Mesenchymal stem cell (in vitro differentiated cells and primary cell): Measurements from ENCODE around the gene DPP6.

ENCODE experiments used
- DNase-seq: peaks from one replicate; pipeline ENCODE4 v3.0.0-alpha.2; 2013
- H2AFZ ChIP-seq: one replicate; pipeline ENCODE4 v1.6.1; 2013; ENCODE audit warnings: low read depth, mild to moderate bottlenecking, control low read depth, inconsistent platforms, low read length, moderate library complexity
- H2AK5ac ChIP-seq: 2 replicates; pipeline ENCODE4 v1.6.1; 2013; ENCODE audit warnings: low read length, moderate library complexity, mild to moderate bottlenecking, inconsistent platforms; ENCODE audit not compliant: severe bottlenecking
- H2BK120ac ChIP-seq: one replicate; pipeline ENCODE4 v1.6.1; 2013; ENCODE audit warnings: low read depth, mild to moderate bottlenecking, inconsistent platforms, low read length, moderate library complexity
- H2BK12ac ChIP-seq, 2 experiments: one replicate each; pipeline ENCODE4 v1.6.1; 2013; ENCODE audit warnings: inconsistent platforms in 2 of 2, low read length in 2 of 2, mild to moderate bottlenecking in 2 of 2, moderate library complexity in 2 of 2, control low read depth in 1 of 2
- H2BK15ac ChIP-seq: one replicate; pipeline ENCODE4 v1.6.1; 2013; ENCODE audit warnings: mild to moderate bottlenecking, low read depth, inconsistent platforms; ENCODE audit not compliant: poor library complexity, severe bottlenecking
- H2BK5ac ChIP-seq: 2 replicates; pipeline ENCODE4 v1.6.1; 2013; ENCODE audit warnings: low read depth, mild to moderate bottlenecking, low read length, control low read depth, inconsistent platforms; ENCODE audit not compliant: poor library complexity, severe bottlenecking
- H3K14ac ChIP-seq, 2 experiments: one replicate each; pipeline ENCODE4 v1.6.1; 2013; ENCODE audit warnings: inconsistent platforms in 2 of 2, low read length in 2 of 2, control low read depth in 1 of 2, mild to moderate bottlenecking in 1 of 2, moderate library complexity in 1 of 2
- H3K18ac ChIP-seq, 2 experiments: one replicate each; pipeline ENCODE4 v1.6.1; 2013; ENCODE audit warnings: inconsistent platforms in 2 of 2, low read length in 2 of 2, control low read depth in 1 of 2, low read depth in 1 of 2, mild to moderate bottlenecking in 1 of 2
- H3K23ac ChIP-seq, 2 experiments: one replicate each; pipeline ENCODE4 v1.6.1; 2013; ENCODE audit warnings: inconsistent platforms in 2 of 2, low read length in 2 of 2, mild to moderate bottlenecking in 2 of 2, moderate library complexity in 2 of 2, control low read depth in 1 of 2
- H3K27ac ChIP-seq: 2 replicates; pipeline ENCODE4 v1.5.1; 2013; ENCODE audit warnings: mild to moderate bottlenecking, moderate library complexity, low read length, control low read depth, inconsistent platforms; ENCODE audit not compliant: poor library complexity, severe bottlenecking
- H3K27me3 ChIP-seq, 2 experiments: 2 replicates each; pipeline versions ENCODE4 v1.6.1 to v1.7.0; 2013; ENCODE audit warnings: low read length in 2 of 2, mild to moderate bottlenecking in 2 of 2, moderate library complexity in 2 of 2, control low read depth in 1 of 2, inconsistent platforms in 1 of 2; ENCODE audit not compliant: control insufficient read depth in 1 of 2, insufficient read depth in 1 of 2
- H3K36me3 ChIP-seq, 2 experiments: 2 replicates each; pipeline versions ENCODE4 v1.6.1 to v1.7.0; 2013; ENCODE audit warnings: low read length in 2 of 2, control low read depth in 1 of 2, inconsistent platforms in 1 of 2, low read depth in 1 of 2, mild to moderate bottlenecking in 1 of 2; ENCODE audit not compliant: insufficient read depth in 2 of 2, control insufficient read depth in 1 of 2
- H3K4ac ChIP-seq, 2 experiments: one replicate each; pipeline ENCODE4 v1.6.1; 2013; ENCODE audit warnings: inconsistent platforms in 2 of 2, low read length in 2 of 2, mild to moderate bottlenecking in 2 of 2, moderate library complexity in 2 of 2, control low read depth in 1 of 2, low read depth in 1 of 2
- H3K4me1 ChIP-seq: 2 replicates; pipeline ENCODE4 v1.6.1; 2013; ENCODE audit warnings: low read depth, low read length, control low read depth; ENCODE audit not compliant: control insufficient read depth, insufficient read depth
- H3K4me2 ChIP-seq: 2 replicates; pipeline ENCODE4 v1.6.1; 2013; ENCODE audit warnings: low read length, mild to moderate bottlenecking, inconsistent platforms; ENCODE audit not compliant: poor library complexity, severe bottlenecking
- H3K4me3 ChIP-seq, 2 experiments: 2 replicates each; pipeline versions ENCODE4 v1.5.1 to v1.7.0; 2013; ENCODE audit warnings: low read length in 2 of 2, mild to moderate bottlenecking in 2 of 2, control low read depth in 1 of 2, low read depth in 1 of 2; ENCODE audit not compliant: insufficient read depth in 1 of 2
- H3K79me1 ChIP-seq: replicated peaks from 2 replicates; pipeline ENCODE4 v1.6.1; 2013; ENCODE audit warnings: mild to moderate bottlenecking, control low read depth, low read length, inconsistent platforms; ENCODE audit not compliant: poor library complexity, severe bottlenecking
- H3K9ac ChIP-seq: 2 replicates; pipeline ENCODE4 v1.7.0; 2013; ENCODE audit warnings: mild to moderate bottlenecking, low read length, moderate library complexity
- H3K9me3 ChIP-seq: 2 replicates; pipeline ENCODE4 v1.7.0; 2013; ENCODE audit warnings: mild to moderate bottlenecking, low read length; ENCODE audit not compliant: control insufficient read depth
- H4K8ac ChIP-seq: one replicate; pipeline ENCODE4 v1.6.1; 2013; ENCODE audit warnings: inconsistent platforms, mild to moderate bottlenecking, low read length, moderate library complexity
- H4K91ac ChIP-seq: one replicate; pipeline ENCODE4 v1.6.1; 2013; ENCODE audit warnings: mild to moderate bottlenecking, low read length, inconsistent platforms
- WGBS: methylation state at CpG from one replicate; pipeline ENCODE4 v1.1.7; 2013; ENCODE audit warnings: mixed read lengths; 5-methylcytosine and 5-hydroxymethylcytosine counted together

Gene DPP6

GRCh38 chr7:154927624-154928125 lies 875.5 kb downstream of the DPP6 start:
- peak overlapping the region; percentile 95 for H3K4me2 ChIP-seq
- H4K91ac ChIP-seq = no peak overlapping the region
- no peaks in the 10 kb centered on the region for H3K9me3 ChIP-seq
- no peak overlapping the region for H2BK5ac ChIP-seq
- peak overlapping the region; percentile 62 for H2AFZ ChIP-seq
- no peak overlapping the region for H2AK5ac ChIP-seq
- H3K27ac ChIP-seq = peak overlapping the region; percentile 33
- peaks cover 2% of the 10 kb centered on the region for H3K4me1 ChIP-seq
- H3K4ac ChIP-seq = no peak overlapping the region
- H3K18ac ChIP-seq = peak overlapping the region in 1 of 2 experiments; percentile 78
- H3K23ac ChIP-seq = no peak overlapping the region
- no peak overlapping the region for H3K14ac ChIP-seq
- H3K36me3 ChIP-seq = no peaks in the 10 kb centered on the region
- H2BK15ac ChIP-seq = no peak overlapping the region
- H3K9ac ChIP-seq = peak overlapping the region; percentile 93
- 38% methylated on average over 5 of the region's 5 CpGs for WGBS
- peak; percentile 87 for DNase-seq
- H3K27me3 ChIP-seq = peaks cover 0 to 4% of the 10 kb centered on the region in 2 experiments
- peak overlapping the region in 1 of 2 experiments; percentile 16 for H2BK12ac ChIP-seq
- peak overlapping the region; percentile 49 for H4K8ac ChIP-seq
- no peak overlapping the region for H2BK120ac ChIP-seq
- H3K79me1 ChIP-seq = no peaks in the 10 kb centered on the region
- peak overlapping the region in 1 of 2 experiments; percentile 87 for H3K4me3 ChIP-seq

- Histone ChIP-seq H4K91ac (no peak overlapping the region), H3K4ac (peak overlapping the region in 1 of 2 experiments; percentile 9), H2BK12ac (no peak overlapping the region), H3K18ac (peak overlapping the region in 1 of 2 experiments; percentile 78), H2BK15ac (no peak overlapping the region), H3K9me3 (no peaks in the 10 kb centered on the region), H2BK5ac (no peak overlapping the region), H3K4me1 (peaks cover 2% of the 10 kb centered on the region), H3K9ac (peak overlapping the region; percentile 93), H2BK120ac (no peak overlapping the region), H3K4me3 (peak overlapping the region in 1 of 2 experiments; percentile 87), H3K4me2 (peak overlapping the region; percentile 95), H3K79me1 (no peaks in the 10 kb centered on the region), H3K23ac (no peak overlapping the region), H3K36me3 (no peaks in the 10 kb centered on the region), H4K8ac (peak overlapping the region; percentile 49), H3K27ac (peak overlapping the region; percentile 33), H3K27me3 (peaks cover 0 to 4% of the 10 kb centered on the region in 2 experiments), H2AFZ (peak overlapping the region; percentile 62), H2AK5ac (no peak overlapping the region), H3K14ac (no peak overlapping the region)
- WGBS = 61% methylated on average over 17 of the region's 17 CpGs
- DNase-seq = peak; percentile 93
Measured at GRCh38 chr7:154928136-154929005, 876.2 kb downstream of the DPP6 start.

- H3K4me1 ChIP-seq = peaks cover 2% of the 10 kb centered on the region
- no peak overlapping the region for H4K91ac ChIP-seq
- H4K8ac ChIP-seq = peak overlapping the region; percentile 24
- DNase-seq = no peak
- H3K79me1 ChIP-seq = no peaks in the 10 kb centered on the region
- H3K14ac ChIP-seq = no peak overlapping the region
- H3K36me3 ChIP-seq = no peaks in the 10 kb centered on the region
- H3K4me3 ChIP-seq = peak overlapping the region in 1 of 2 experiments; percentile 87
- H2BK5ac ChIP-seq = no peak overlapping the region
- no peak overlapping the region for H2AFZ ChIP-seq
- H2BK12ac ChIP-seq = no peak overlapping the region
- H3K27me3 ChIP-seq = peaks cover 0 to 4% of the 10 kb centered on the region in 2 experiments
- no peak overlapping the region for H3K23ac ChIP-seq
- H3K9me3 ChIP-seq = no peaks in the 10 kb centered on the region
- H3K9ac ChIP-seq = peak overlapping the region; percentile 93
- H2BK120ac ChIP-seq = no peak overlapping the region
- 89% methylated on average over 7 of the region's 9 CpGs for WGBS
- no peak overlapping the region for H3K27ac ChIP-seq
- H3K18ac ChIP-seq = no peak overlapping the region
- H3K4ac ChIP-seq = no peak overlapping the region
- H2BK15ac ChIP-seq = no peak overlapping the region
- no peak overlapping the region for H3K4me2 ChIP-seq
- H2AK5ac ChIP-seq = no peak overlapping the region
Measured at GRCh38 chr7:154929006-154929726, 877.0 kb downstream of the DPP6 start.

- 81% methylated on average over 2 of the region's 2 CpGs for WGBS
- peak; percentile 10 for DNase-seq
- Histone ChIP-seq H2BK5ac (no peak overlapping the region), H3K79me1 (no peaks in the 10 kb centered on the region), H3K9me3 (no peaks in the 10 kb centered on the region), H3K4me1 (peaks cover 2% of the 10 kb centered on the region), H3K4me2 (no peak overlapping the region), H3K36me3 (no peaks in the 10 kb centered on the region), H2BK120ac (no peak overlapping the region), H2BK15ac (no peak overlapping the region), H2BK12ac (no peak overlapping the region), H3K23ac (no peak overlapping the region), H3K9ac (no peak overlapping the region), H3K4ac (no peak overlapping the region), H3K14ac (no peak overlapping the region), H3K4me3 (no peak overlapping the region), H4K8ac (no peak overlapping the region), H4K91ac (no peak overlapping the region), H3K27me3 (no peaks in the 10 kb centered on the region), H3K27ac (no peak overlapping the region), H2AK5ac (no peak overlapping the region), H3K18ac (no peak overlapping the region), H2AFZ (no peak overlapping the region)
Measured at GRCh38 chr7:154931906-154932305, 879.7 kb downstream of the DPP6 start.
